Measurements from ENCODE around the gene TUBB2B. TPM values are rescaled to one million over a fixed set of nuclear protein-coding genes. Genes with fewer than 3 reads are reported as not detected.
A peak's percentile ranks its signal among the peaks of the same experiment; 100 is the strongest.
"Not testable (repeated sequence)": the region's sequence is repeated elsewhere in the genome, so short reads cannot be mapped to it uniquely, and the experiment has no call there.

Gene TUBB2B
- total RNA-seq, 1 donor from 2014 or later, result 1.3 TPM

DNA sequence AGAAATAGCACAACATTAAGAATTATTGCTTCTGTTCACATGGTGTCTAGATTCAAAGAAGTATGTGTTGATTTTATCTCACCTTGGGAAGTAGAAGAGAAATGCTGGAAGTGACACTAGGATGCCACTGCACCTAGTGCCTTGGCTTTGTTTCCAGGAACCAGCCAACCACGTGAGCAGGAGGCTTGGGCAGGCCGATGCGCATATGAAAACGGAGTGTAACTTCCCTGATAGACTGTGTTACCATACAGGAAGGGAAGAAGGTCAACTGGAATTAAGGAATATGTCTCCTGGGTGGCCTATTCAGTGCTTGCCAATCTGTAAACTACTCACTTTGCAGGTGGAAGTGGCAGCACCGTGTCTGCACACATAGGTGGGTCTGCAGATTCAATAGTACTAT, 28.1 kb downstream of the TUBB2B start:
- no peak for DNase-seq

GRCh38 chr6:3197734-3198133, 29.7 kb downstream of the TUBB2B start:
- intact Hi-C loops (cut with DNase I); ATAC-seq (ENCODE audit: poor library complexity); DNase-seq: not testable (repeated sequence)

More for the DNA sequence above, 28.1 kb downstream of the TUBB2B start:
- no peak for ATAC-seq (ENCODE audit: poor library complexity)
- intact Hi-C loops (cut with DNase I), result no loop called here

DNA sequence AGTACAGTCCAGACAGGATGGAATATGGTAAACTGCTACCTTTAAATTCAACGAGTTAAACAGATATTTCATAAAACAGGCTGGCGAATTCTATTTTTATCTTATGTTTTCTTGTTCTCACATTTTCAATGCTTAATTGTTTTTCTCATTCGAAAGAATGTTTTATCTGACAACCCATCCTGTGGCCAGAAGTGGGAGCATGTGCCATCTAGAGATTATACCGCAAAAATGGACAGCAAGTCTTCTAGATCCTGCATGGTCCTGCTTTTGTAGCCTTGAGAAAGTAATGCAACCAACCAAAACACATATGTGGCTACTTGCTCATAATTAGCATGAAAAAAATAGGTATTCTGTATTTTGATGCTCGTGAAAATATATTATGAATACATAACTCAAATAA, 30.7 kb downstream of the TUBB2B start:
- ATAC-seq (ENCODE audit: poor library complexity) (no peak), DNase-seq (no peak)
- intact Hi-C loops (cut with DNase I), result no loop called here

DNA sequence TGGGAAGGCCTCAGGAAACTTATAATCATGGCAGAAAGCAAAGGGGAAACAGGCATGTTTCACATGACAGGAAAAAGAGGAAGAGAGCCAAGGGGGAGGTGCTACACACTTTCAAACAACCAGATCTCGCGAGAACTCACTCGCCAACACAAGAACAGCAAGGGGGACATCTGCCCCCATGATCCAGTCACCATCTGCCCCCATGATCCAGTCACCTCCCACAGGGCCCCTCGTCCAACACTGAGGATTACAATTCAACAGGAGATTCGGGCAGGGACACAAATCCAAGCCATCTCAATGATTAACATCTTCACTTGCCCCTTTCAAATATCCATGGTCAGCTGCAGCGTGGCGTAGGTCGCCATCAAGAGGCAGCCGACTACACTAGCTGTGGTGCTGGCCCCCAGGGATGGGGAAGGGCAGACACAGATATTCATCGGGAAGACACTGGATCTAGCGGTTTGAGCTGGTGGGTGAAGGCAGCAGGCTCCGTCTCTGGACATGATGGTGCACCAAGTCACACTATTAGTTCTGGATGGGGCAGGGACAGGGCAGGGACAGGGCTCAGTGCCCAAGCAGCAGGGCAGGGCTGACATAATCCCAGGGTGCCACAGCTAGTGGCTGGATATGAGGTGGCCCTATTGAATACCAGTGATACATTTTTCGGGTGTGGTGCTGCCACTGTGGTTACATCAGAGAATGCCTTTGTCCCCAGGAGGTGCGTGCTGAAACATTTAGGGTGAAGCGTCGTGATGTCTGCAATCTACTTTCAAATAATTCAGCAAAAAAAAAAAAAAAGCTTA, 31.6 kb downstream of the TUBB2B start:
- no peak for DNase-seq
- intact Hi-C loops (cut with DNase I), result no loop called here
- ATAC-seq (ENCODE audit: poor library complexity), result no peak

- intact Hi-C loops (cut with DNase I), result no loop called here
Measured at GRCh38 chr6:3195420-3195694, 32.1 kb downstream of the TUBB2B start.

DNA sequence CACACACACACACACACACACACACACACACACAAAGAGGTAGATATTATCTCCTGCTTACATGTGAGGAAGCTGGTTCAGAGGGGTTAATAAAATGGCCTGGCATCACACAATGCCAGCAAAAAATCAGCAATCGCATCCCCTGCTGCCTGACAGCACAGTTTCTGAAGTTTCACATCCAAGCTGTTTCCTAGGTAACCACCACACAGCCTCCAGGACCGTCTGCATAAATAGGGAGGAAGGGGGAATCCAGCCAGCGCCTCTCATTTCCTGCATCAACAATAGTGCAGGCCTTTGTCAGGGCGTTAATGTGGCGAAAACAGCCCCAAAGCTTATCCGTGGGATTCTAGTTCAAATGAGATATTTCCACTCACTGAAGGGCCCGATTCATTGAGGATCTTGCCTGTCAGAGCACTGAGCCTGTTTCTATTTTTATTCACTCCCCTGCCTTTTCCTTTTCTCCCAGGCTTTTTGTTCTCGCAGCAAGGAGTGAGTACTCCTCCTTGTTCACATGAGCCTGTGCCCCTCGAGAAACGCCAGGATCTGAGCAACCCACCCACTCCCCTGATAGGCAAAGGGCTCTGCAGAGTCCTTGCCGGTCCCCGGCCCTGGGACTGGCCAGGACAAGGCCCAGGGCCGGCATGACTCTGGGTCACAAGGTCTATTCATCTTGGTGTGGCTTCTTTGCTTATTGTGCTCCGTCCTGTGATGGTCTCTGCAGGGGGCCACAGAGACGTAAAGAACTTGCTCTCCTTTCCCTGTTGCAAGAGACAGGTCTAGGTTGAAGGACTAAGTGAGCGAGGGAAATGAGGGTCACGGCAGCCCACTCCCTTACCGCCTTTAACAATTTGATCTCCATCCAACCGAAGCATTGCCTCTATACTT, 32.7 kb downstream of the TUBB2B start:
- intact Hi-C loops (cut with DNase I), result no loop called here
- ATAC-seq (ENCODE audit: poor library complexity) (peak; percentile 34), DNase-seq (no peak)

More at GRCh38 chr6:3195420-3195694, 32.1 kb downstream of the TUBB2B start:
- no peak for DNase-seq
- no peak for ATAC-seq (ENCODE audit: poor library complexity)

DNA sequence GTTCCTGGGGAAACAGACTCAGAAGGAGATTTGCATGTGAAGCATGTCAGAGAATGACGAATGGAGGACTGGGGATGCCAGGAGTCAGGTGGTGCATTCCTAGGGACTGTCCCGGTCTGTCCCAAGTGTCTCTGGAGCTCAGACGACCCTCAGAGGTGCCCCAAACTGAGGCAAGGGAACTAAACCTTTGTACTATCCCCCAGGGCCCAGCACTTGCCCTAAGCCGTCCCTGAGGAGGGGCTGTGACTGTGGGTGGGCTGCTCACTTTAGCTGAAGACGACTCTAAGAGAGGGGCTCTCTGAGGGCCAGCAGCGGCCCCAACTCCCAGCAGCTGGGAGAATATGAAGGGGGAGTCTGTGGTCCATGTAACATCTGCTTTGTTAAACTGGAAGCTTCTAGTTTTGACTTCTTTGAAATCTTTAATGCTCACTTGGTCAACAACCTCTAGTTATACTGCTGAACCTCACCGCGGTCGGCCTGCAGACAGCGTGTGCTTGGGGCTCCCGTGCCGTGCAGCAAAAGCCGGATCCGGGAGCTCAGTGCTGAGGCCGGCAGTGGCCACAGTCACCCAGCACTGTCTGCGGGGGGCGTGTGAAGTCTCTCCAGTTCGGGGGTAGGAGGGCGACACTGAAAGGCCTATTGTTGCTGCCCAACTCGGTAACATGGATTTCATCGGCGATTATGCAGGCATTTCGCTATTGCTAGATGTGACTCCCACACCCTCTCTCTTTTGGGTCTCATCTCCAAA, 34.2 kb downstream of the TUBB2B start:
- DNase-seq, result no peak
- intact Hi-C loops (cut with DNase I), result no loop called here
- ATAC-seq (ENCODE audit: poor library complexity), result no peak

GRCh38 chr6:3190779-3191178, 36.7 kb downstream of the TUBB2B start:
- ATAC-seq (ENCODE audit: poor library complexity), result no peak
- no peak for DNase-seq
- intact Hi-C loops (cut with DNase I), result no loop called here

GRCh38 chr6:3190056-3190455, 37.4 kb downstream of the TUBB2B start:
- ATAC-seq (ENCODE audit: poor library complexity), result no peak
- DNase-seq, result no peak
- intact Hi-C loops (cut with DNase I), result no loop called here

DNA sequence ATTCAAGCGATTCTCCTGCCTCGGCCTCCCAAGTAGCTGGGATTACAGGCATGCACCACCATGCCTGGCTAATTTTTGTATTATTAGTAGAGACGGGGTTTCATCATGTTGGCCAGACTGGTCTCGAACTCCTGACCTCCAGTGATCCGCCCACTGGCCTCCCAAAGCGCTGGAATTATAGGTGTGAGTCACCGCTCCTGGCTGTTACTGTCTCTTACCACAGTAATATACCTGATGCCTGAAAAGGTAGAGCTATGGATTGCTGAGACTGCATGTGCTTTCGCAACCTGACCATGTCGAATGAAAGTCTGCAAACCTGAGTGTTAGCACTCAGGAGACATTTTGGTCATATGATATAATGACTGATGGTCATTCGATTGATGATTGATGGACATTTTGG, 38.3 kb downstream of the TUBB2B start:
- ATAC-seq (ENCODE audit: poor library complexity); intact Hi-C loops (cut with DNase I); DNase-seq: not testable (repeated sequence)

DNA sequence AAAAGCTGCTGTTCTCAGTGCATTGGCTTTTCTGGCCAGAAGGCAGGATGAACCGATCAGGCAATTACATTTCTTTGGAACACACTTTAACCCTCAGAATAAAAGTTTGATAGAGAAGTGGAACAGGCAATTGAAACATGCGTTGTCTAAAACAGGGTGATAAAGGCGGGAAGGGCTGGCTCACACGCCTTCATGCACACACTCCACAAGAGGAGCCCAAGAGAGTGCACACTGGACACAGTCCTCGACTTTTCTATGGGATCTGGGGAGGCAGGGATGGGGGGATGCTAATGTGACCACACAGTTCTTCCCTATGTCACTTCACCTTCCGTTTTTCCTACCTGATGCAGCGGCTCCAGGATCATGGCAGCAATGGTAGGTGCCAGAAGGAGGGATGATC, 39.2 kb downstream of the TUBB2B start:
- ATAC-seq (ENCODE audit: poor library complexity), result no peak
- intact Hi-C loops (cut with DNase I), result no loop called here
- no peak for DNase-seq

GRCh38 chr6:3186974-3187382, 40.5 kb downstream of the TUBB2B start:
- DNase-seq, result no peak
- intact Hi-C loops (cut with DNase I), result no loop called here
- no peak for ATAC-seq (ENCODE audit: poor library complexity)

DNA sequence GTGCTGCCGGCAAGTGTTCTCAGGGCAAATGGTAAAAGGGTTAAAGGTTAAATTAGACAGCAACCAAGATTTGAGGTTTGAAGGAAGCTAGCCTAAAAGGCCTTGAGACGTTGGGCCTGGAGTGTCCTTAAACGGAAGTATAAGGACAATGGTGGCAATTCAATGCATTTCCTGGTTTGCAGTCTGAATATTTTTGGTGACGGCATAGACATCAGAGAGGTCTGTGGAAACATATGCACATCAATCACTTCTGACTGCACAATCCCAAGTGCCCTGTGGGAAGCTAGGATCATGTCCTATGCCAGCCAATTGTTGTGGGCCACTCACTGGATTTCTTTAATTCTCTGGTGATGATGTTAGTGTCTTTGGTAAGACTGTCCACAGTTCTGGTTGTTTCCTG, 44.4 kb downstream of the TUBB2B start:
- ATAC-seq (ENCODE audit: poor library complexity) (no peak), DNase-seq (no peak)
- intact Hi-C loops (cut with DNase I), result no loop called here

DNA sequence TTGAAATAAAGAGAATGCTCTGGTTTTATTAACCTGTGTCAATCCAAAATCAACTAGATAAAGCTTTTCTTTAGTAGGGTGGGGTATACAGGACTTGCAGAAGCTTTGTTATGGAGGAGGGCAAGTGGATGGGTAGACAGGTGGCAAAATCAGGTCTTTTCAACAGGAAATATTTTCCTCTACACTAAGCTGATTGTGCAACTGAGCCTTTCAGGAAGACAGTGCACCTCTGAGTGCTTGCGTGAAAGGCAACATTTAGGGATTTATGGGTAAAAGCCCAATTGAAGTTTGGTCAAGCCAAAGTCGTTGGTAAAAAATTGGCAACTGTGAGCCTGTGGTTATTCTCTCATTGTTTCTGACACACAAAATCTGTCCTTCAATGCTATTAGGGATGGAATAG, 46.3 kb downstream of the TUBB2B start:
- DNase-seq (no peak), ATAC-seq (ENCODE audit: poor library complexity) (no peak)
- intact Hi-C loops (cut with DNase I), result no loop called here

DNA sequence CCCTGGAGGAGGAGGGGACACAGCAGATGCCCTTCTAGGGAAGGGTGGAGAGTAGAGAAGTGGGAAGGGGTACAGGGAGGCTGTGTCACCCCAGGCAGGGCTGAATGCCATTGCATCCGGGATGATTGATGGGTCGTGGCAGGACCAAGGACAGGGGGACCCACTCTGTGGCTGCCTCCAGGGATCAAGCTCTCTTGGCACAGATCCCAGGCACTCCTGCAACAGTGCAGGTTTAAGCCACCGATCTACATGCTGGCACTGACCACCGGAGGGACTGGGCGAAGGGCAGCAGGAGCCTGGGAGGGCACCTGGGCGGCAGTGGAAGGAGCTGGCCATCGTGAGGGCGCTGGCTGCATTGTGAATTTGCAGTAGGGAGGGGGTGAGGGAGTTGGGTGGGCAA, 47.5 kb downstream of the TUBB2B start:
- intact Hi-C loops (cut with DNase I); DNase-seq; ATAC-seq (ENCODE audit: poor library complexity): not testable (repeated sequence)

- peak; percentile 63 for ATAC-seq (ENCODE audit: poor library complexity)
- DNase-seq; intact Hi-C loops (cut with DNase I): not testable (repeated sequence)
Measured at GRCh38 chr6:3178666-3179065, 48.8 kb downstream of the TUBB2B start.

GRCh38 chr6:3176562-3177355, 50.7 kb downstream of the TUBB2B start:
- DNase-seq, result no peak
- ATAC-seq (ENCODE audit: poor library complexity), result peak; percentile 29
- intact Hi-C loops (cut with DNase I), result no loop called here

DNA sequence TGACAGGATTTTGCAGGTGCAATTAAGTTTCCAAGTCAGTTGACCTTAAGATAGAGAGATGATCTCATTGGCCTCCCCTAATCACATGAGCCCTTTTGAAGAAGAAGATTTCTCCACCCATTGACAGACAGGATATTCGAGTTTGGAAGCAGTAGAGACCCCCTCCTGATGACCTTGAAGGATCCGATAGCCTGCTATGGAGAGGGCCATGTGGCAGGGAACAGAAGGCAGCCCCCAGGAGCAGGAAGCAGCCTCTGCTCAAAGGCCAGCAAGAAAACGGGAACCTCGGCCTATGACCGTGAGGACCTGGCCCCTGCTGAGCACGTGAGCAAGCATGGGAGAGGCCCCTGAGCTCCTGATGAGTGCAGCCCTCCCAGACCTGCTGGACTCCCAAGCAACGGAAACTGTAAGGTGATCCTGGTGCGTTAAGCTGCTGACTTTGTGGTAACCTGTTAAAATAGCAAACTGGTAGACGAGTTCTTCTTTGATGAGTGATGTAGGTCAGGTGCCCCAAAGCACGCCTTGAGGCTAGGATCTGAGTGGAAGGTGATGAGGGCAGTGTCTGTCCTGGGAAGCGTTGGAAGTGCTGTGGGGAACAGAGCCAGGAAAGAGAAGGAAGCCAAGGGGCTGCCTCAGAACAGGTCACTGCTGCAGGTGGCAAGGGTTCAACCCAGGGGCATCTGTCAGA, 51.6 kb downstream of the TUBB2B start:
- intact Hi-C loops (cut with DNase I), result no loop called here
- DNase-seq (no peak), ATAC-seq (ENCODE audit: poor library complexity) (no peak)

Measured in Right ventricle myocardium superior (tissue), 1 donor.